ENCODE measurements around the gene KRT80.

Gene KRT80

DNA sequence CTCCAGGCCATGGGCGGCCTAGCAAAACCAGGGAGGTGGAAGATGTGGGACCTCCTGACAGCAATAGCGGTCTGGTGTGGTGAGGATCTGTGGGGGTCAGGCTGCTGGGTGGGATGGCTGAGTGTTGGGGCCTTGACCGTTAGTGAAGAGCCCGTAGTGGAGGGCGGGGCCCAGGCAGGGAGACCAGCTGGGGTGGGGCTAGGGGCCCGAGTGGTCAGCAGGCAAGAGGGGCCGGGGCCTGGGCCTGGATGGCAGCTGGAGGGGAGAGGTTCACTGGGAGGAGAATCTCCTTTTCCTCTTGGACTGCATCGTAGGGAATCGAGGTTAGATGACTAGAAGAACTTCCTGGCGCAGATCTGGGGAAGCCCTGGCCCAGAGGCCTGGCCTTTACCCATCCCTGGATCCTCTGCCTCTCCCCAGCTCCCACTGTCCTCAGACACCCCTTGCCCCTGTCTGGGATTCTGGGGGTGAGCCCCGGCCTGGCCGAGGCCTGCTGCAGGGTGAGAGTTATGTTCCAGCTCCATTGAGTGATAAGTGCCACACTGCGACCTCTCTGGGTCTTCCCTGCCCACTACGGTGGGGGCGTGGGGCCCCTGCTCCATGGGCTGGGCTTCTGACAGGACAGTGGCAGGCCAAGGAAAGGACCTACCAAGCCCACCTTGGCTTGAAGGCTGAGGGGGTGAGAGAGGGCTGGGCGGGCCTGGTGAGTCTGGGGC, 47.1 kb downstream of the KRT80 start:
- Histone ChIP-seq H3K4me3 (ENCODE audit: insufficient read depth in 1 of 2, low read depth in 1 of 2, low read length in 2 of 2) (no peak overlapping the region), H3K27ac (ENCODE audit: low read length, poor library complexity, severe bottlenecking) (no peak overlapping the region), H2AK5ac (ENCODE audit: low read length, severe bottlenecking) (no peak overlapping the region), H2BK120ac (ENCODE audit: low read depth, low read length) (peak overlapping the region; percentile 52), H3K27me3 (ENCODE audit: control insufficient read depth in 1 of 2, insufficient read depth in 1 of 2, low read length in 2 of 2) (no peaks in the 10 kb centered on the region), H3K9ac (ENCODE audit: low read length) (peak overlapping the region; percentile 15), H3K4me2 (ENCODE audit: low read length, poor library complexity, severe bottlenecking) (no peak overlapping the region), H2BK12ac (ENCODE audit: low read length in 2 of 2) (peak overlapping the region; percentile 31 to 79), H3K4ac (ENCODE audit: low read depth in 1 of 2, low read length in 2 of 2) (peak overlapping the region in 1 of 2 experiments; percentile 34), H3K14ac (ENCODE audit: low read length in 2 of 2) (peak overlapping the region in 1 of 2 experiments; percentile 73), H4K91ac (ENCODE audit: low read length) (peak overlapping the region; percentile 77), H3K4me1 (ENCODE audit: control insufficient read depth, insufficient read depth, low read depth, low read length) (peaks cover 41% of the 10 kb centered on the region), H3K23ac (ENCODE audit: low read length in 2 of 2) (no peak overlapping the region), H2BK5ac (ENCODE audit: low read depth, low read length, poor library complexity, severe bottlenecking) (no peak overlapping the region), H3K79me1 (replicated peaks; ENCODE audit: low read length, poor library complexity, severe bottlenecking) (no peaks in the 10 kb centered on the region), H2AFZ (ENCODE audit: low read depth, low read length) (peak overlapping the region; percentile 75), H3K36me3 (ENCODE audit: control insufficient read depth in 1 of 2, insufficient read depth in 2 of 2, low read depth in 1 of 2, low read length in 2 of 2) (no peaks in the 10 kb centered on the region), H3K18ac (ENCODE audit: low read depth in 1 of 2, low read length in 2 of 2) (peak overlapping the region; percentile 34 to 46), H4K8ac (ENCODE audit: low read length) (peak overlapping the region; percentile 86), H2BK15ac (ENCODE audit: low read depth, poor library complexity, severe bottlenecking) (no peak overlapping the region), H3K9me3 (ENCODE audit: control insufficient read depth, low read length) (no peaks in the 10 kb centered on the region)
- DNase-seq, result no peak
- WGBS, result 95% methylated on average over 16 of the region's 16 CpGs

DNA sequence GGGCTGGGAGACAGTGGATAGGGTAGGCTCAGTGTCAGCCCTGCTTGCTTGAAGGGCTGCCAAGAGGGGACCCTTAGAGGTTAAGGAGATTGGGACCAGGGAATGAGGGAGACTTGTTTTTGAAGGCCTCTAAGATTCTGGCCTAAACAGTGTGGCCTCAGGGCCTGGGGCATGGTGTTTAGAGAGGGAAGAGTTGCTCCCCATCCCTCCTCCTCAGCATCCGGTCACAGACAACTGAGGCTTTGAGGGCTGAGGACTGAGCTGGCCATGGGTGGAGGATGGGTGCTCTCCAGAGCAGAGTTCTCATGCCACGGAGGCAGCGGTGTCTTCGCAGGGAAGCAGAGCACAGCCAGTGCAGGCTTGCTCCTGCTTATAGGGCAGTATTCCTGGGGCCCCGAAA, 49.4 kb downstream of the KRT80 start:
- no peaks in the 10 kb centered on the region for H3K36me3 ChIP-seq (ENCODE audit: control insufficient read depth in 1 of 2, insufficient read depth in 2 of 2, low read depth in 1 of 2, low read length in 2 of 2)
- WGBS, result 93% methylated on average over 5 of the region's 5 CpGs
- DNase-seq, result no peak

DNA sequence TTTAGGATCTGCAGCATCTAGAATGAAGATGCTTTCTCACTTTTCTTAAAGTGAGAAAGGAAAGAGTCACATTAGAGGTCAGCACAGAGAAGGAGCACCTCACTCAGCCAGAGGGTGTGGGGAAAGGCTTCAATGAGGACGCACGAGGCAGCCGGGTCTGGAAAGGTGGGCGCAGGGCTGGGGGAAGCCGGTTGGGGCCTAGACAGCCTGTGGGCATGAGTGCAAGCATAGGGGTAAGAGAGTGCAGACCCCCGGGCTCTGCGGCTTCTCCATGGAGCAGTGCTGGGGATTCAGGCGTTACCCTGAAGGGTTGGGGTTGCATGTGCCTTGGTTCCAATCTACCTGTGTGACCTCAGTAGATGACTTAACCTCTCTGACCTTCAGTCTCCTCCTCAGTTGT, 49.9 kb downstream of the KRT80 start:
- Histone ChIP-seq H3K27ac (ENCODE audit: low read length, poor library complexity, severe bottlenecking) (no peak overlapping the region), H3K4me1 (ENCODE audit: control insufficient read depth, insufficient read depth, low read depth, low read length) (peaks cover 23% of the 10 kb centered on the region), H2BK120ac (ENCODE audit: low read depth, low read length) (no peak overlapping the region), H3K27me3 (ENCODE audit: control insufficient read depth in 1 of 2, insufficient read depth in 1 of 2, low read length in 2 of 2) (peaks cover 3 to 5% of the 10 kb centered on the region in 2 experiments), H3K79me1 (replicated peaks; ENCODE audit: low read length, poor library complexity, severe bottlenecking) (no peaks in the 10 kb centered on the region), H2BK15ac (ENCODE audit: low read depth, poor library complexity, severe bottlenecking) (no peak overlapping the region), H3K9ac (ENCODE audit: low read length) (no peak overlapping the region), H3K9me3 (ENCODE audit: control insufficient read depth, low read length) (no peaks in the 10 kb centered on the region), H3K23ac (ENCODE audit: low read length in 2 of 2) (no peak overlapping the region), H3K4me2 (ENCODE audit: low read length, poor library complexity, severe bottlenecking) (no peak overlapping the region), H2AK5ac (ENCODE audit: low read length, severe bottlenecking) (no peak overlapping the region), H4K8ac (ENCODE audit: low read length) (no peak overlapping the region), H2BK12ac (ENCODE audit: low read length in 2 of 2) (no peak overlapping the region), H2BK5ac (ENCODE audit: low read depth, low read length, poor library complexity, severe bottlenecking) (no peak overlapping the region), H3K36me3 (ENCODE audit: control insufficient read depth in 1 of 2, insufficient read depth in 2 of 2, low read depth in 1 of 2, low read length in 2 of 2) (no peaks in the 10 kb centered on the region), H2AFZ (ENCODE audit: low read depth, low read length) (no peak overlapping the region), H3K14ac (ENCODE audit: low read length in 2 of 2) (no peak overlapping the region), H3K18ac (ENCODE audit: low read depth in 1 of 2, low read length in 2 of 2) (no peak overlapping the region), H4K91ac (ENCODE audit: low read length) (no peak overlapping the region), H3K4me3 (ENCODE audit: insufficient read depth in 1 of 2, low read depth in 1 of 2, low read length in 2 of 2) (no peak overlapping the region), H3K4ac (ENCODE audit: low read depth in 1 of 2, low read length in 2 of 2) (no peak overlapping the region)
- 93% methylated on average over 8 of the region's 8 CpGs for WGBS
- no peak for DNase-seq

More for the DNA sequence above, 49.4 kb downstream of the KRT80 start:
- Histone ChIP-seq H3K18ac (ENCODE audit: low read depth in 1 of 2, low read length in 2 of 2) (no peak overlapping the region), H2BK15ac (ENCODE audit: low read depth, poor library complexity, severe bottlenecking) (no peak overlapping the region), H2AK5ac (ENCODE audit: low read length, severe bottlenecking) (no peak overlapping the region), H3K4ac (ENCODE audit: low read depth in 1 of 2, low read length in 2 of 2) (no peak overlapping the region), H3K14ac (ENCODE audit: low read length in 2 of 2) (no peak overlapping the region), H2BK5ac (ENCODE audit: low read depth, low read length, poor library complexity, severe bottlenecking) (no peak overlapping the region), H3K4me3 (ENCODE audit: insufficient read depth in 1 of 2, low read depth in 1 of 2, low read length in 2 of 2) (no peak overlapping the region), H3K9ac (ENCODE audit: low read length) (no peak overlapping the region), H3K79me1 (replicated peaks; ENCODE audit: low read length, poor library complexity, severe bottlenecking) (no peaks in the 10 kb centered on the region), H3K4me1 (ENCODE audit: control insufficient read depth, insufficient read depth, low read depth, low read length) (peaks cover 28% of the 10 kb centered on the region), H4K8ac (ENCODE audit: low read length) (no peak overlapping the region), H2BK120ac (ENCODE audit: low read depth, low read length) (no peak overlapping the region), H3K4me2 (ENCODE audit: low read length, poor library complexity, severe bottlenecking) (no peak overlapping the region), H3K9me3 (ENCODE audit: control insufficient read depth, low read length) (no peaks in the 10 kb centered on the region), H3K23ac (ENCODE audit: low read length in 2 of 2) (no peak overlapping the region), H2AFZ (ENCODE audit: low read depth, low read length) (no peak overlapping the region), H4K91ac (ENCODE audit: low read length) (no peak overlapping the region), H3K27ac (ENCODE audit: low read length, poor library complexity, severe bottlenecking) (no peak overlapping the region), H3K27me3 (ENCODE audit: control insufficient read depth in 1 of 2, insufficient read depth in 1 of 2, low read length in 2 of 2) (peaks cover 3 to 5% of the 10 kb centered on the region in 2 experiments), H2BK12ac (ENCODE audit: low read length in 2 of 2) (no peak overlapping the region)

DNA sequence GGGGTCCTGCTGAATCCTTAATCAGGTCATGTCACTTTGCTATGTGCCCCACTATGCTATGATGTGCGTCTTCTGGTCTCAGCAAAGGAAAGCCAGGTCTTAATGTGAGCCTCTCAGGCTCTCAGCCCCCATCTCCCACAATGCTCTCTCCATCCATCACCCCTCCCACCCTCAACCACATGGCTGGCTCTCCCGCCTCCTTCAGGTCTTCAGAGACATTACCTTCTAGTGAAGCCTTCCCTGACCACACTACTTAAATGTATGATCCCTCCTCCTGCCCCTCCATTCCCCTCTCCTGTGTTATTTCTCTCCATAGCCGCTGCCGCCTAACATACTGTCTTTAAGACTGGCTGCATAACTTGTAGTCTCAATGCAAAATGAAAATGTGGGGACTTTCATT, 50.5 kb downstream of the KRT80 start:
- H3K79me1 ChIP-seq (replicated peaks; ENCODE audit: low read length, poor library complexity, severe bottlenecking), result no peaks in the 10 kb centered on the region
- H4K91ac ChIP-seq (ENCODE audit: low read length), result no peak overlapping the region
- H3K9ac ChIP-seq (ENCODE audit: low read length), result no peak overlapping the region
- no peak overlapping the region for H2BK12ac ChIP-seq (ENCODE audit: low read length in 2 of 2)
- H3K14ac ChIP-seq (ENCODE audit: low read length in 2 of 2), result no peak overlapping the region
- H2BK15ac ChIP-seq (ENCODE audit: low read depth, poor library complexity, severe bottlenecking), result no peak overlapping the region
- H2AK5ac ChIP-seq (ENCODE audit: low read length, severe bottlenecking), result no peak overlapping the region
- no peaks in the 10 kb centered on the region for H3K36me3 ChIP-seq (ENCODE audit: control insufficient read depth in 1 of 2, insufficient read depth in 2 of 2, low read depth in 1 of 2, low read length in 2 of 2)
- H3K23ac ChIP-seq (ENCODE audit: low read length in 2 of 2), result no peak overlapping the region
- H3K4ac ChIP-seq (ENCODE audit: low read depth in 1 of 2, low read length in 2 of 2), result no peak overlapping the region
- no peak overlapping the region for H3K4me2 ChIP-seq (ENCODE audit: low read length, poor library complexity, severe bottlenecking)
- H2BK5ac ChIP-seq (ENCODE audit: low read depth, low read length, poor library complexity, severe bottlenecking), result no peak overlapping the region
- no peaks in the 10 kb centered on the region for H3K9me3 ChIP-seq (ENCODE audit: control insufficient read depth, low read length)
- H2BK120ac ChIP-seq (ENCODE audit: low read depth, low read length), result no peak overlapping the region
- no peak overlapping the region for H3K4me3 ChIP-seq (ENCODE audit: insufficient read depth in 1 of 2, low read depth in 1 of 2, low read length in 2 of 2)
- no peak overlapping the region for H4K8ac ChIP-seq (ENCODE audit: low read length)
- no peak overlapping the region for H3K18ac ChIP-seq (ENCODE audit: low read depth in 1 of 2, low read length in 2 of 2)
- H2AFZ ChIP-seq (ENCODE audit: low read depth, low read length), result no peak overlapping the region
- DNase-seq, result no peak
- peaks cover 3 to 5% of the 10 kb centered on the region in 2 experiments for H3K27me3 ChIP-seq (ENCODE audit: control insufficient read depth in 1 of 2, insufficient read depth in 1 of 2, low read length in 2 of 2)
- WGBS, result 90% methylated on average over 3 of the region's 4 CpGs
- H3K27ac ChIP-seq (ENCODE audit: low read length, poor library complexity, severe bottlenecking), result no peak overlapping the region
- H3K4me1 ChIP-seq (ENCODE audit: control insufficient read depth, insufficient read depth, low read depth, low read length), result peaks cover 19% of the 10 kb centered on the region

Data from mesenchymal stem cell (in vitro differentiated cells and primary cell).